Smooth muscle cell of the brain vasculature (primary cell): Measurements from ENCODE around the gene TNMD.
A peak's percentile ranks its signal among the peaks of the same experiment; 100 is the strongest.

Experiments
- DNase-seq: peaks from one replicate; pipeline ENCODE4 v3.0.0-alpha.2; 2012; ENCODE audit warnings: low read depth, low spot score

The TNMD gene

GRCh38 chrX:100643956-100644860 is 59.5 kb downstream of the TNMD start, which contains the start of gene SRPX2:
TSS of gene SRPX2 (plus strand) at chrX:100644199. CDS start at chrX:100646323, 2,124 bp downstream.
- DNase-seq, result peak; percentile 52

GRCh38 chrX:100645106-100645505 is 60.4 kb downstream of the TNMD start:
- no peak for DNase-seq

- DNase-seq, result peak; percentile 57
Observed at GRCh38 chrX:100647095-100647494, 62.4 kb downstream of the TNMD start.

- DNase-seq, result no peak
Observed at GRCh38 chrX:100647739-100648138, 63.0 kb downstream of the TNMD start.

- peak; percentile 85 for DNase-seq
Observed at GRCh38 chrX:100648458-100649417, 64.0 kb downstream of the TNMD start.
